ENCODE measurements around the gene MAS1L. TPM values are rescaled to one million over a fixed set of nuclear protein-coding genes. Genes with fewer than 3 reads are reported as not detected.

The MAS1L gene
- total RNA-seq, 2 experiments from 2014 or later: not detected

GRCh38 chr6:29516108-29516507, 28.4 kb upstream of the MAS1L start:
- intact Hi-C loops (cut with DNase I, micrococcal nuclease): no loop called here
- Mint-ChIP-seq H3K4me3 (no peak overlapping the region), H3K27me3 (peaks cover 10% of the 10 kb centered on the region), H3K27ac (no peak overlapping the region), H3K9me3 (no peaks in the 10 kb centered on the region), H3K4me1 (ENCODE audit: low read depth) (peaks cover 8% of the 10 kb centered on the region), H3K36me3 (ENCODE audit: low read depth) (no peaks in the 10 kb centered on the region)
- Histone ChIP-seq H3K4me3 (ENCODE audit: low read length) (no peak overlapping the region), H3K27me3 (ENCODE audit: control insufficient read depth in 1 of 2, insufficient read depth in 2 of 2, low read length in 2 of 2) (peaks cover 0 to 4% of the 10 kb centered on the region in 2 experiments), H3K9me3 (ENCODE audit: control insufficient read depth in 1 of 2, insufficient read depth in 1 of 2, low read length in 2 of 2) (no peaks in the 10 kb centered on the region), H3K36me3 (ENCODE audit: insufficient read depth, low read length) (no peaks in the 10 kb centered on the region), H3K4me1 (ENCODE audit: insufficient read depth, low read length) (peaks cover 4% of the 10 kb centered on the region), H3K27ac (ENCODE audit: low read depth in 1 of 2, low read length in 2 of 2) (no peak overlapping the region)
- DNase-seq (peak in 8 of 14 experiments; percentile 6 to 62 (median 24)), ATAC-seq (ENCODE audit: poor library complexity) (peak; percentile 70)
- ChIA-PET CTCF (no interaction called here), POLR2A (no interaction called here)
- TF ChIP-seq, protein P1, sequence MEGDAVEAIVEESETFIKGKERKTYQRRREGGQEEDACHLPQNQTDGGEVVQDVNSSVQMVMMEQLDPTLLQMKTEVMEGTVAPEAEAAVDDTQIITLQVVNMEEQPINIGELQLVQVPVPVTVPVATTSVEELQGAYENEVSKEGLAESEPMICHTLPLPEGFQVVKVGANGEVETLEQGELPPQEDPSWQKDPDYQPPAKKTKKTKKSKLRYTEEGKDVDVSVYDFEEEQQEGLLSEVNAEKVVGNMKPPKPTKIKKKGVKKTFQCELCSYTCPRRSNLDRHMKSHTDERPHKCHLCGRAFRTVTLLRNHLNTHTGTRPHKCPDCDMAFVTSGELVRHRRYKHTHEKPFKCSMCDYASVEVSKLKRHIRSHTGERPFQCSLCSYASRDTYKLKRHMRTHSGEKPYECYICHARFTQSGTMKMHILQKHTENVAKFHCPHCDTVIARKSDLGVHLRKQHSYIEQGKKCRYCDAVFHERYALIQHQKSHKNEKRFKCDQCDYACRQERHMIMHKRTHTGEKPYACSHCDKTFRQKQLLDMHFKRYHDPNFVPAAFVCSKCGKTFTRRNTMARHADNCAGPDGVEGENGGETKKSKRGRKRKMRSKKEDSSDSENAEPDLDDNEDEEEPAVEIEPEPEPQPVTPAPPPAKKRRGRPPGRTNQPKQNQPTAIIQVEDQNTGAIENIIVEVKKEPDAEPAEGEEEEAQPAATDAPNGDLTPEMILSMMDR (IDR thresholded peaks at IDR 0.05): no peak

DNA sequence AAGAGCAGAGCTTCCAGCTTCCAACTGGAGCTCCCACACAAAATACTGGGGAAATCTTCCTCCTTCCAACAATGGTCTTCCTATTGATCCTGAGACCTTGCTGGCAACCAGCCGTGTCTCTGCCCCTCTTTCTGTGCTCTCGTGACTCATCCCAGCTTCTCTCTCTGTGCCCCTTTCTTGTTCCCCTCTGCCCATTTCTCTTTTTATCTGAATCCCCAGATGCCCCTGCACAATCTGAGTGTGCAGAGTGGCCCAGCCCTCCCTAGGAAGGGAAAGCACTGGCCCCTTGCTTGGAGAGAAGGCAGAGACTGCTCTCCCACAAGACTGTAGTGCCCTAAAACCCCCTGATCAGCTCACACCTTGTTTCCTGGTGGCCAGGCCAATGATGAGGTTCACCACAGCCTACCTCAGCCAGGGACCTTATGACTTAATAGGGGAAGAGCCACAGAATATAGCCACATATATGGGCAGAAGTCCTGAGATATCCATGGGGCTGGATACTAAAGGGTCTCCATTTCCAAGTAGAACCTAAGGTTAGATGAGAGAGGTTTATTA, 23.1 kb upstream of the MAS1L start:
- ATAC-seq (ENCODE audit: poor library complexity) (no peak), DNase-seq (no peak)
- intact Hi-C loops (cut with DNase I, micrococcal nuclease): no loop called here
- no peaks in the 10 kb centered on the region for H3K9me3 Mint-ChIP-seq
- peaks cover 0 to 2% of the 10 kb centered on the region in 2 experiments for H3K27me3 ChIP-seq (ENCODE audit: control insufficient read depth in 1 of 2, insufficient read depth in 2 of 2, low read length in 2 of 2)
- CTCF ChIA-PET: interaction anchor here (0.7 kb wide), 1 partner anchor 163 kb away, joined by 3 read pairs; no protein-coding TSS in a partner anchor
- H3K9me3 ChIP-seq (ENCODE audit: control insufficient read depth in 1 of 2, insufficient read depth in 1 of 2, low read length in 2 of 2): no peaks in the 10 kb centered on the region
- no peak overlapping the region for H3K4me3 ChIP-seq (ENCODE audit: low read length)
- no peak overlapping the region for H3K27ac ChIP-seq (ENCODE audit: low read depth in 1 of 2, low read length in 2 of 2)
- H3K27me3 Mint-ChIP-seq: peaks cover 12% of the 10 kb centered on the region
- TF ChIP-seq, protein P1 (IDR thresholded peaks at IDR 0.05): no peak
- H3K27ac Mint-ChIP-seq: no peak overlapping the region
- no peak overlapping the region for H3K4me3 Mint-ChIP-seq
- H3K36me3 ChIP-seq (ENCODE audit: insufficient read depth, low read length): no peaks in the 10 kb centered on the region
- peaks cover 1% of the 10 kb centered on the region for H3K4me1 Mint-ChIP-seq (ENCODE audit: low read depth)
- no peaks in the 10 kb centered on the region for H3K4me1 ChIP-seq (ENCODE audit: insufficient read depth, low read length)
- H3K36me3 Mint-ChIP-seq (ENCODE audit: low read depth): no peaks in the 10 kb centered on the region
- POLR2A ChIA-PET: no interaction called here

GRCh38 chr6:29510202-29510601, 22.4 kb upstream of the MAS1L start:
- Mint-ChIP-seq H3K4me1 (ENCODE audit: low read depth) (no peaks in the 10 kb centered on the region), H3K4me3 (no peak overlapping the region), H3K27me3 (peaks cover 15% of the 10 kb centered on the region), H3K27ac (no peak overlapping the region), H3K9me3 (no peaks in the 10 kb centered on the region), H3K36me3 (ENCODE audit: low read depth) (no peaks in the 10 kb centered on the region)
- no peak overlapping the region for H3K27ac ChIP-seq (ENCODE audit: low read depth in 1 of 2, low read length in 2 of 2)
- no peaks in the 10 kb centered on the region for H3K36me3 ChIP-seq (ENCODE audit: insufficient read depth, low read length)
- DNase-seq: no peak
- CTCF ChIA-PET: interaction anchor here (0.7 kb wide), 1 partner anchor 162 kb away, joined by 3 read pairs; no protein-coding TSS in a partner anchor
- no peak overlapping the region for H3K4me3 ChIP-seq (ENCODE audit: low read length)
- no peak for ATAC-seq (ENCODE audit: poor library complexity)
- POLR2A ChIA-PET: no interaction called here
- peaks cover 0 to 2% of the 10 kb centered on the region in 2 experiments for H3K27me3 ChIP-seq (ENCODE audit: control insufficient read depth in 1 of 2, insufficient read depth in 2 of 2, low read length in 2 of 2)
- TF ChIP-seq, protein P1 (IDR thresholded peaks at IDR 0.05): no peak
- intact Hi-C loops (cut with DNase I, micrococcal nuclease): no loop called here
- H3K4me1 ChIP-seq (ENCODE audit: insufficient read depth, low read length): no peaks in the 10 kb centered on the region
- no peaks in the 10 kb centered on the region for H3K9me3 ChIP-seq (ENCODE audit: control insufficient read depth in 1 of 2, insufficient read depth in 1 of 2, low read length in 2 of 2)
